Activated CD4-positive, alpha-beta T cell treated with anti-CD3 and anti-CD28 coated beads for 4 hours (primary cell): ENCODE measurements around the gene C17orf75.
"Not testable (repeated sequence)": the region's sequence is repeated elsewhere in the genome, so short reads cannot be mapped to it uniquely, and the experiment has no call there.

ENCODE experiments used
- DNase-seq, 2 donors: peaks; one replicate each; pipeline ENCODE4 v3.0.0-alpha.2; 2020

Gene C17orf75

GRCh38 chr17:32341857-32342602 is at the start of gene C17orf75:
C17orf75 (minus strand) TSS chr17:32342173; CDS start chr17:32342139, 34 bp downstream.
- peak; percentile 76 to 77 for DNase-seq

DNA sequence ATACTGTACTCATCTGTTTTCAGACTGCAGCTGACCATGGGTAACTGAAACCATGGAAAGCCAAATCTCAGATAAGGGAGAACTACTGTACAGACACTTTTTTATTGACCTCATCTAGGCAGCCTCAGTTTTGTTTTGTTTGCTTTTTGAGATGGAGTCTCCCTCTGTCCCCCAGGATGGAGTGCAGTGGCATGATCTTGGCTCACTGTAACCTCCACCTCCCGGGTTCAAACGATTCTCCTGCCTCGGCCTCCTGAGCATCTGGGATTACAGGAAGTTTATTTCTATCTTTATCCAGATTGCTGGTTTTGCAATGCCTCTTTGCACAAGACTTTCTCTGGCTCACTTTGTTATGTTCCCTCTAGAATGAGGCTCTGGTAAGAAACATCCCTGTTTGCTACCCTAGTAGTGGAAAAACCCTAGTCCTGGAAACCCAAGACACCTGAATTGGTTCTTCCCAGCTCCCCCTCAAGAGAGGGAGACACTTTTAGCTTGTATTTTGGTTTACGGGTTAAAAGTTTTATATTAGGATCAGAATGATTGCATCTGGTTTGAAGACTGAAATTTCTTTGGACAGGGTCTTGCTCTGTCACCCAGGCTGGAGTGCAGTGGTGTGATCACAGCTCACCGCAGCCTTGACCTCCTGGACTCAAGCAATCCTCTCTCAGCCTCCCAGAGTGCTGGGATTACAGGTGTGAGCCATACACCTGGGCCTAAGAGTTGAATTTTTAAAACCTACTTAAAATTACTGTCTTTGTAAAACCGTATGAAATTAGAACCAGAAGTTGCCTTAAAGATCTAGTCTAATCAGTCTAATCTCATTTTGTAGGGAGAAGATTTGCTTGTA is 46.9 kb upstream of the C17orf75 start:
- DNase-seq, result no peak

DNA sequence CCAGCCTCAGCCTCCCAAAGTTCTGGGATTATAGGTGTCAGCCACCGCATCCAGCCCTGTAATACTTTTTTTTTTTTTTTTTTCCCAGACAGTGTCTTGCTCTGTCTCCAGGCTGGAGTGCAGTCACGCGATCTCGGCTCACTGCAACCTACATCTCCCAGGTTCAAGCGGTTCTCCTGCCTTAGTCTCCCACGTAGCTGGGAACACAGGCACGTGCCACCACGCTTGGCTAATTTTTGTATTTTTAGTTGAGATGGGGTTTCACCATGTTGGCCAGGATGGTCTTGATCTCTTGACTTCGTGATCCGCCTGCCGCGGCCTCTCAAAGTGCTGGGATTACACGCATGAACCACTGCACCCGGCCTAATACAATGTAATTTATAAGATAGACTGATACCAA is 46.2 kb upstream of the C17orf75 start:
- not testable (repeated sequence) for DNase-seq

- no peak for DNase-seq
These were observed 44.9 kb upstream of the C17orf75 start for GRCh38 chr17:32386844-32387243.

GRCh38 chr17:32385971-32386370 is 44.0 kb upstream of the C17orf75 start:
- DNase-seq, result no peak

DNA sequence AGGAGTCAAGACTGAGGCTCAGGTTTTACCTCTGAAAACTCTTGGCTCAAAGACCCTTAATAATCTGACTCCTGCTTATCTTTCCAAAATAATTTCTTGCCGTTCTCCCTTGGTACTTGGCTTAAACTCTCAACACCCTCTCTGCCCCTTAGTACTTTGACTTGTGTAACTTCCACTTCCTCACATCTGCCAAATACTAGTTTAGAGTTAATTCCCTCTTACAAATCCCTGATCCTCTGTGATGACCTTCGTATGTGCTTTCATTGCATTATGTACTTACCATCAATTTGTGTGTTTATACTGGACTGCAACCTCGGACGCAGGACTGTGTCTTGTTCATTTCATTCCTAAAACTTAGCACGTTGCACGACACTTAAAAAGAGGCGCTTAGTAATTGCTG is 43.1 kb upstream of the C17orf75 start:
- DNase-seq, result no peak

GRCh38 chr17:32383926-32384434 is 42.0 kb upstream of the C17orf75 start:
- no peak for DNase-seq

- DNase-seq, result no peak
These were observed 40.7 kb upstream of the C17orf75 start for GRCh38 chr17:32382526-32383223.

GRCh38 chr17:32370426-32370825 is 28.5 kb upstream of the C17orf75 start:
- no peak for DNase-seq

GRCh38 chr17:32361270-32361669 is 19.3 kb upstream of the C17orf75 start:
- DNase-seq, result no peak

DNA sequence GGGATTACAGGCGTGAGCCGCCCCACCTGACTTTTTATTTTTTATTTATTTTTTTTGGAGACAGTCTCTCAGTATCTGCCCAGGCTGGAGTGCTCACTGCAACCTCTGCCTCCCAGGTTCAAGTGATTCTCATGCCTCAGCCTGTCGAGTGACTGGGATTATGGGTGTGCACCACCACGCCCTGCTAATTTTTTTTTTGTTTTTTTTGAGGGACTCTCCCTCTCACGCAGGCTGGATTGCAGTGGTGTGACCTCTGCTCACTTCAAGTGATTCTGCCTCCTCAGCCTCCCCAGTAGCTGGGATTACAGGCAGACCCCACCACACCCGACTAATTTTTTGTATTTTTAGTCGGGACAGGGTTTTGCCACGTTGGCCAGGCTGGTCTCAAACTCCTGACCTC is 15.6 kb upstream of the C17orf75 start:
- DNase-seq, result no peak

DNA sequence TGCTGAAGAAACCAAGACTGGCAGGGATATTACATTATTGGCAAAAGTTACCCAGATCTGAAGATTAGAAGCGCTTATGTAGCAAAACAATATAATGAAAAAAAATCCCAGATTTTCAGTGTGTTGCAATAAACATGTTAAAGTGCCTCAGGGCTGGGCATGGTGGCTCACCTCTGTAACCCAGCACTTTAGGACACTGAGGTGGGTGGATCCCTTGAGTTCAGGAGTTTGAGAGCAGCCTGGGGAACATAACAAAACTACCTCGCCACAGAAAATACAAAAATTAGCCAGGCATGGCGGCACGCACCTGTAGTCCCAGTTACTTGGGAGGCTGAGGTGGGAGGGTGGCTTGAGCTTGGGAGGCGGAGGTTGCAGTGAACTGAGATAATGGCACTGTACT is 14.8 kb upstream of the C17orf75 start:
- DNase-seq, result no peak

DNA sequence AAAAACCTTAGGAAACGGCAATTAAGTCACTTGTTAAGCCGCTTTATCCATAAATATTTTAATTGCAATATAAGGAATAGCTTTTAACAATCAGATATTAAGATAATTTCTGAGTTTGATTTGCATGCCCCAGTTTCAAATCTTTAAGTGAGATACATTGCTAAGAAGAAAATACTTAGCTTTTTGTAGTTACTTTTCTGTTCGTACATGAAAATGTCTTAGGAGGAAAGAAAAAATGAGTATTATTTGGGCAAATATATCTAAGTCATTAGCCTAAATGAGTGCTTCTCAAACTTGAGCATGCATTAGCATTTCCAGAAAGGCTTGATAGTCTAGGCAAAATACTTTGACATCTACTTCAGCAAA is 14.4 kb upstream of the C17orf75 start:
- DNase-seq, result no peak

GRCh38 chr17:32355649-32356377 is 13.8 kb upstream of the C17orf75 start:
- no peak for DNase-seq

DNA sequence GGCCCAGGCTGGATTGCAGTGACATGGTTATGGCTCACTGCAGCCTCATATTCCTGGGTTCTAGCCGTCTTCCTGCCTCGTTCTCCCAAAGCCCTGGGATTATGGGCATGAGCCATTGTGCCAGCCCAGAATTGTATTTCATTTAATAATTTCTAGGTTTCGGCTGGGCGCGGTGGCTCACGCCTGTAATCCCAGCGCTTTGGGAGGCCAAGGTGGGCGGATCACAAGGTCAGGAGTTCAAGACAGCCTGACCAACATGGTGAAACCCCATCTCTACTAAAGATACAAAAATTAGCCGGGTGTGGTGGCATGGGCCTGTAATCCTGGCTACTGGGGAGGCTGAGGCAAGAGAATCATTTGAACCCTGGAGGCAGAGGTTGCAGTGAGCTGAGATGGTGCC is 10.8 kb upstream of the C17orf75 start:
- not testable (repeated sequence) for DNase-seq

- DNase-seq, result peak; percentile 23 to 29
These were observed 8.9 kb upstream of the C17orf75 start for GRCh38 chr17:32350666-32351418.

GRCh38 chr17:32349854-32350665 is 8.1 kb upstream of the C17orf75 start, which contains the start of gene ZNF207:
ZNF207 (plus strand) TSS chr17:32350157; CDS start chr17:32350286, 129 bp downstream.
- DNase-seq, result peak; percentile 94

- peak; percentile 7 to 13 for DNase-seq
These were observed 7.5 kb upstream of the C17orf75 start for GRCh38 chr17:32349503-32349853.

DNA sequence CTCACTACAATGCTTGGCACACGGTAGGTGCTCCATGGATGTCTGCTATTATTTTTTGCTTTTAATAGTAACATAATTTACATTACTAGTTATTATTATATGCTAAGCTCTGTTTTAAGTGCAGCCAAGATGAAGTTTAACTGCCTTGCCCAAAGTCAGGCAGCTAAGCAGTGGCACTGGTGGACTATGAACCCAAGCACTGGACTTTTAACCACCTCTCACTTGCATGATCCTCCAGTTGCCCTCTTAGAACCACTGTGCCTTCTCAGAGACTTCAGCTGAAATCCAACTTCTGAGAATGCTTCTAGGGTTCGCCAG is 6.5 kb upstream of the C17orf75 start:
- no peak for DNase-seq

- no peak for DNase-seq
These were observed 4.1 kb upstream of the C17orf75 start for GRCh38 chr17:32345951-32346600.
